RWPE1 (cell line): ENCODE data around the gene FAM180B.

Source experiments
- CTCF ChIA-PET: fragments of 350-600 bp; sonication (Branson Sonifier 250); formaldehyde crosslinking; extraction: SDS; loops from one replicate; lab custom pipeline; 2021; lab: Yijun Ruan, JAX
- POLR2A ChIA-PET: fragments of 400-600 bp; formaldehyde crosslinking; extraction: SDS; loops from one replicate; lab custom pipeline; 2020; ENCODE audit warnings: antibody characterized with exemption; ENCODE audit not compliant: low non-redundant PET; lab: Yijun Ruan, JAX
- DNase-seq: peaks from one replicate; pipeline ENCODE4 v3.0.0; 2012; ENCODE audit warnings: low spot score
- H3K27ac ChIP-seq: fragments of 450-650 bp; 2 replicates; pipeline ENCODE4 v1.5.1; 2017
- TF ChIP-seq, protein P1 (sequence below): fragments of 450-650 bp; conservative IDR thresholded peaks from 2 replicates; pipeline ENCODE4 v1.5.1; 2017; ENCODE audit warnings: low read depth, mild to moderate bottlenecking

The FAM180B gene

DNA sequence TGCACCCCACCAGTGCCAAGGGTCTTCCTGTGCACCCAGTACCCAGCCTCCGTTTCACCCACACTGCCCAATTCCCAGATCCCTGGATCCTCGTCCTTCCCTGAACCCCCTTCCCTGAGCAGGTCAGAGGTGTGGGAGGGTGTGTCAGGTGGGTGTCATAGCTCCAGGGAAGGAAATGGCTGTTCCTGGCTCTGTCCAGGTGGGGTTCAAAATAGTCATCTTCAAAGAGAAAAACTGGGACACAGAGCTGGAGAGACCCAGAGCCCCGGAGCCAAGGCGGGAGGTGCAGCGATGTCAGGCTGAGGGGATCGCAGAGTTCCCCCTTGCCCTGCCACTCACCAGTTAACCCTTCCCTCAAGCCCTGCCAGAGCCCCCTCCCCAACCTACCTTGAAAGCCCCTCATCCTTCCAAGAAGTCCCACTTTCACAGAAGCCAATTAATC lies 7.0 kb downstream of the FAM180B start:
- ChIA-PET CTCF (interaction anchor here (0.6 kb wide), 1 partner anchor 181 kb away, joined by 5 read pairs; no protein-coding TSS in a partner anchor), POLR2A (no interaction called here)
- H3K27ac ChIP-seq: no peak overlapping the region
- DNase-seq: no peak
- TF ChIP-seq, protein P1, sequence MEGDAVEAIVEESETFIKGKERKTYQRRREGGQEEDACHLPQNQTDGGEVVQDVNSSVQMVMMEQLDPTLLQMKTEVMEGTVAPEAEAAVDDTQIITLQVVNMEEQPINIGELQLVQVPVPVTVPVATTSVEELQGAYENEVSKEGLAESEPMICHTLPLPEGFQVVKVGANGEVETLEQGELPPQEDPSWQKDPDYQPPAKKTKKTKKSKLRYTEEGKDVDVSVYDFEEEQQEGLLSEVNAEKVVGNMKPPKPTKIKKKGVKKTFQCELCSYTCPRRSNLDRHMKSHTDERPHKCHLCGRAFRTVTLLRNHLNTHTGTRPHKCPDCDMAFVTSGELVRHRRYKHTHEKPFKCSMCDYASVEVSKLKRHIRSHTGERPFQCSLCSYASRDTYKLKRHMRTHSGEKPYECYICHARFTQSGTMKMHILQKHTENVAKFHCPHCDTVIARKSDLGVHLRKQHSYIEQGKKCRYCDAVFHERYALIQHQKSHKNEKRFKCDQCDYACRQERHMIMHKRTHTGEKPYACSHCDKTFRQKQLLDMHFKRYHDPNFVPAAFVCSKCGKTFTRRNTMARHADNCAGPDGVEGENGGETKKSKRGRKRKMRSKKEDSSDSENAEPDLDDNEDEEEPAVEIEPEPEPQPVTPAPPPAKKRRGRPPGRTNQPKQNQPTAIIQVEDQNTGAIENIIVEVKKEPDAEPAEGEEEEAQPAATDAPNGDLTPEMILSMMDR: no peak

DNA sequence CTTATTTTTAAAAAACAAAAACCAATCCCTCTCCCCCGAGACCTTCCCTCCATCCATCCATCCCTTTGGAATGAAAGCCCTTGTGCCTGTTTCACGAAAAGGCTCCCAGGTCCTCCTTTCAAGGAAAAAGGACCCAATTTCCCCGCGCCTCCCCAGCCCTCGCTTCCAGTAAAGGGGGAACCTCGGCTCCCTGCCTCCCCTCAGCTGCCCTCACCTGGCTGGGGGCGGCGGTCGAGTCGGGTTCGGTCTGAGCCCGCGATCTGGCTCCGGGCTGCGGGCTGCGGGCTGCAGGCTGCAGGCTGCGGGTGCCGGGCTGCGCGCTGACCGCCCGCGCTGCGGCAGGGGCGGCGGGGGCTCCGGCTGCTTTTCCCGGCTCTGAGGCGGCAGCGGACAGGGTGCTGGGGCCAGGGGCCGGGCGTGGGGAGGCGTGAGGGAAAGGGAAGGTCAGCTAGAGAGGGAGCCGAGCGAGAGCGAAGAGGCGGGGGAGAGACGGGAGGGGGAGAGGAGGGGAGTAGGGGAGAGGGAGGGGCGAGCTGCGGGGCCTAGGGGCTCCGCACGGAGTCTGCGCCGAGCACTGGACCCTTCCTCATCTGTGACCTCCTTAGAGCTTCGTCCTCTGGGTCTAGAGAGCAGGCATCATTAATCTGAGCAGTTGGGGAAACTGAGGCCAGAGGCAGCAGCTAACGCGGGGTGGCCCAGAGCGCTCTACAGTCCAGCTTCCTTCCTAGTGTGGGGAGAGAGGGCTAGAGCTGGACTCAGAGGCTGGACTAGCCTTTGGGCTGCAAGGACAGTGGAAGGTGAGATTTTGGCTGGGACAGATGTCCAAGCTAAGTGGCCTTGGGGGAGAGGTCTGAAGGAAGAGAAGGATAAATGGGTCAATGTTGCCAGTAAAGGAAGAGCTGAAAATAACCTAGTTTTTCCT lies 7.7 kb downstream of the FAM180B start, which contains the start of gene C1QTNF4:
Gene C1QTNF4, minus strand, starts transcription at position 478 of the 922 bp plus-strand sequence. CDS start 3,601 bp downstream, outside the sequence.
- DNase-seq: no peak
- POLR2A ChIA-PET: interaction anchor here (0.5 kb wide), 1 partner anchor 1199 kb away, joined by 3 read pairs; no protein-coding TSS in a partner anchor
- CTCF ChIA-PET: interaction anchor here (0.6 to 1.4 kb wide), 2 partner anchors 23 to 180 kb away, joined by 3 to 5 read pairs; no protein-coding TSS in a partner anchor
- TF ChIP-seq, protein P1: no peak
- H3K27ac ChIP-seq: no peak within 1 kb of the TSS

DNA sequence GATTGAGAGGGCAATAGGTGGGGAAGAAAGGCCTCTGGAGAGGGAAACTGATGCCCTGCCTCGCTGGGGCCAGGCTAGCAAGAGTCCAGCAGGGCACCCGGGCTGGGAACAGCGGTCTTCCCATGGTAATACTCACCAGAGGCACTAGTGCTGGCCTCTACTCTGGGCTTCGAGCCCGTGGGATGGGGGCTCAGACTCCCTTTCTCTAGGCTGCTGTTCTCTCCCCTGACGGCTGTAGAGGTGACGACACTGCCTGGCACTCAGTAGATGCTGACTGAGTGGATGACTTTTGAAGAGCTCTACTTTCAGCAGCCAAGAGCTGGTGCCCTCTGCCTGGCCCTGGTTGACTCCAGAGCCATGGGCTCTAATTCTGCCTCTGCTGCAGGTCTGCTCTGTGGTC lies 8.6 kb downstream of the FAM180B start:
- no peak for DNase-seq
- TF ChIP-seq, protein P1: no peak
- H3K27ac ChIP-seq: no peak overlapping the region
- ChIA-PET CTCF (interaction anchor here (0.6 to 1.4 kb wide), 2 partner anchors 22 to 26 kb away, joined by 3 read pairs; no protein-coding TSS in a partner anchor), POLR2A (no interaction called here)

DNA sequence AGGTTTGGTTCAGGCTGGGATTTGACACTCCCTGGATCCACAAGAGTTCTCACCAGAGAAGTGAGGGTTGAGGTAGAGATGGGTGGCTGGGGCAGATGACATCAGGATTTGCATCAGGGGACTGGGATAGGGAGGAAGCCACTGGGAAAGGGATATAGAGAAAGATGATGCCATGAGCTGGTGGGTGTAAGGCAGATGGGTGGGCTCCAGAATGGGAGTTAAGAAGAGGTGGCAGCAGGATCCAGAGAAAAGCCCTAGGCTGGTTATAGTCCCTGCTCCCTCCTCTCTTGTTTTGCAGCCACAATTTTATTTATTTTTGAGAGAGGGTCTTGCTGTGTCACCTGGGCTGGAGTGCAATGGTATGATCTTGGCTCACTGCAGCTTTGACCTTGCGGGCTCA lies 9.5 kb downstream of the FAM180B start:
- TF ChIP-seq, protein P1: no peak
- no peak for DNase-seq
- no peak overlapping the region for H3K27ac ChIP-seq
- ChIA-PET CTCF (interaction anchor here (0.7 kb wide), 1 partner anchor 510 kb away, joined by 4 read pairs; no protein-coding TSS in a partner anchor), POLR2A (no interaction called here)

DNA sequence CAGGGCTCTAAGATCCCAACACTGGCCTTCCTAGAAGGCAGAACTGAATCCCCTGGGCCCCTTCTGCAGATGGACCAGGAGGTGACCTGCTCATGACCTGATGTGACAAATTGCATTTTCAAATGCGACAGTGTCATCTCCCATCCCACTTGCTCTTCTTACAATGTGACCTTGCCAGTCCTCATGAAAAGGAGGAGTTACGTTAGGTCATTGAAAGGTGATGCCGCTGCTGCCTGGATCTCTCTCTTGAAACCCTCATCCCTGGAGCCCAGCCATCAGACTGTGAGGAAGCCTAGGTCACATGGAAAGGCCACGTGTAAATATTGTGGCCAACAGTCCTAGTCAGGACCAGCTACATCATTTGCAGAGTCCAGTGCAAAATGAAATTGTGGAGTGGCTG lies 13.4 kb downstream of the FAM180B start:
- TF ChIP-seq, protein P1: no peak
- H3K27ac ChIP-seq: no peak overlapping the region
- no peak for DNase-seq
- ChIA-PET POLR2A (no interaction called here), CTCF (interaction anchor here (0.6 kb wide), 1 partner anchor 226 kb away, joined by 4 read pairs; no protein-coding TSS in a partner anchor)

DNA sequence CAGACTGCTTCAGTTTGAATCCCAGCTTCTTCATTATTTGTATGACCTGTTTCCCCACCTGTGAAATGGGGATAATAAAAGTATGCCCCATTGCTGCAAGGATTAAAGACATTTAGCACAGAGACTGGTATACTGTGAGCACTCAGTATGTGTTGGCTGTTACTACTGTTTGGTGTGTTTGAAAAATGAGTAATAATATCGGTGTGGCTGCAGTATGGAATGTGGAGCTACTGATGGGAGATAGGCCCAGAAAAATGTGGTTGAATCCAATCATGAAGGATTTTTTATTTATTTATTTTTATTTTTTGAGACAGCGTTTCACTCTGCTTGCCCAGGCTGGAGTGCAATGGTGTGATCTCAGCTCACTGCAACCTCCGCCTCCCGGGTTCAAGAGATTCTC lies 16.8 kb downstream of the FAM180B start:
- no peak overlapping the region for H3K27ac ChIP-seq
- no peak for DNase-seq
- TF ChIP-seq, protein P1: no peak
- ChIA-PET POLR2A (no interaction called here), CTCF (no interaction called here)
